ENCODE data around the gene KRT32.

GRCh38 chr17:41462705-41463104 is 4.5 kb downstream of the KRT32 start:
- TF ChIP-seq, protein P1, sequence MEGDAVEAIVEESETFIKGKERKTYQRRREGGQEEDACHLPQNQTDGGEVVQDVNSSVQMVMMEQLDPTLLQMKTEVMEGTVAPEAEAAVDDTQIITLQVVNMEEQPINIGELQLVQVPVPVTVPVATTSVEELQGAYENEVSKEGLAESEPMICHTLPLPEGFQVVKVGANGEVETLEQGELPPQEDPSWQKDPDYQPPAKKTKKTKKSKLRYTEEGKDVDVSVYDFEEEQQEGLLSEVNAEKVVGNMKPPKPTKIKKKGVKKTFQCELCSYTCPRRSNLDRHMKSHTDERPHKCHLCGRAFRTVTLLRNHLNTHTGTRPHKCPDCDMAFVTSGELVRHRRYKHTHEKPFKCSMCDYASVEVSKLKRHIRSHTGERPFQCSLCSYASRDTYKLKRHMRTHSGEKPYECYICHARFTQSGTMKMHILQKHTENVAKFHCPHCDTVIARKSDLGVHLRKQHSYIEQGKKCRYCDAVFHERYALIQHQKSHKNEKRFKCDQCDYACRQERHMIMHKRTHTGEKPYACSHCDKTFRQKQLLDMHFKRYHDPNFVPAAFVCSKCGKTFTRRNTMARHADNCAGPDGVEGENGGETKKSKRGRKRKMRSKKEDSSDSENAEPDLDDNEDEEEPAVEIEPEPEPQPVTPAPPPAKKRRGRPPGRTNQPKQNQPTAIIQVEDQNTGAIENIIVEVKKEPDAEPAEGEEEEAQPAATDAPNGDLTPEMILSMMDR (IDR thresholded peaks at IDR 0.05): no peak
- no peak for TF ChIP-seq EZH2 (IDR thresholded peaks at IDR 0.05; ENCODE audit: borderline replicate concordance, insufficient read depth, low read depth, low read length, poor library complexity, severe bottlenecking)

All from B cell (primary cell).